ENCODE measurements around the gene RERE.

GRCh38 chr1:8704866-8705506, 112.5 kb downstream of the RERE start:
- TF ChIP-seq EZH2 (IDR thresholded peaks at IDR 0.05; ENCODE audit: low read depth, unreplicated experiment) (no peak), EZH2phosphoT487 (IDR thresholded peaks at IDR 0.05; ENCODE audit: unreplicated experiment) (no peak), CTCF (conservative IDR thresholded peaks at IDR 0.05; ENCODE audit: low read depth in 2 of 2) (no peak), REST (IDR thresholded peaks at IDR 0.05; ENCODE audit: unreplicated experiment) (no peak), POLR2AphosphoS5 (IDR thresholded peaks at IDR 0.05; ENCODE audit: low read depth) (no peak), ZNF331 (CRISPR knock-in tag; IDR thresholded peaks at IDR 0.05; ENCODE audit: low read depth) (no peak), JUNB (IDR thresholded peaks at IDR 0.05; ENCODE audit: unreplicated experiment) (no peak), CREB1 (CRISPR knock-in tag; IDR thresholded peaks at IDR 0.05; ENCODE audit: low read depth) (no peak), ZNF114 (CRISPR knock-in tag; IDR thresholded peaks at IDR 0.05) (no peak)
